Vagina (tissue), 2 donors: ENCODE measurements around the gene CYP4A22.

Experiments
- POLR2AphosphoS5 ChIP-seq, 2 donors: sonication (generic); formaldehyde crosslinking; IDR thresholded peaks; one replicate each; pipeline ENCODE4 v1.9.0; 2017; ENCODE audit warnings: antibody characterized with exemption in 2 of 2, mild to moderate bottlenecking in 2 of 2, low read depth in 1 of 2; ENCODE audit not compliant: insufficient read depth in 1 of 2
- TF ChIP-seq, protein P1 (sequence below), 3 experiments: fragments of 450-650 bp in 2 of 3; fragments of 200-600 bp in 1 of 3; sonication (generic) in 1 of 3; IDR thresholded peaks; one replicate each; pipeline ENCODE4 v1.5.1; 2017 to 2019; ENCODE audit warnings: antibody characterized with exemption in 3 of 3, mild to moderate bottlenecking in 2 of 3, moderate library complexity in 2 of 3

DNA sequence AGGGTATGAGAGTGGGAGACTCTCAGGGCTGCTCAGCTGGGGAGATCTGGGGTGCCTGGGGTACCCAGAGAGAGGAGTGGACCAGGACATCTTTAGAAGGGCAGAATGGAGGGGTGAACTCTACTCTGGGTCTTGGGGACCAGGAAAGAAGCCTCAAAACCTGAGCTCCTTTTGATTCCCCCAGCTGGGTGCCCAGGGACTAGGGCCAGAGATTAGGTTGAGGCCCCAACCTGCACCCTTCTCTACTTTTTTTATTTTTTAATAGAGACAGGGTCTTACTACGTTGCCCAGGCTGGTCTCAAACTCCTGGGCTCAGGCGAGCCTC lies 50.6 kb downstream of the CYP4A22 start:
- TF ChIP-seq POLR2AphosphoS5 (IDR thresholded peaks at IDR 0.05; ENCODE audit: insufficient read depth in 1 of 2, low read depth in 1 of 2), result no peak
- TF ChIP-seq, protein P1, sequence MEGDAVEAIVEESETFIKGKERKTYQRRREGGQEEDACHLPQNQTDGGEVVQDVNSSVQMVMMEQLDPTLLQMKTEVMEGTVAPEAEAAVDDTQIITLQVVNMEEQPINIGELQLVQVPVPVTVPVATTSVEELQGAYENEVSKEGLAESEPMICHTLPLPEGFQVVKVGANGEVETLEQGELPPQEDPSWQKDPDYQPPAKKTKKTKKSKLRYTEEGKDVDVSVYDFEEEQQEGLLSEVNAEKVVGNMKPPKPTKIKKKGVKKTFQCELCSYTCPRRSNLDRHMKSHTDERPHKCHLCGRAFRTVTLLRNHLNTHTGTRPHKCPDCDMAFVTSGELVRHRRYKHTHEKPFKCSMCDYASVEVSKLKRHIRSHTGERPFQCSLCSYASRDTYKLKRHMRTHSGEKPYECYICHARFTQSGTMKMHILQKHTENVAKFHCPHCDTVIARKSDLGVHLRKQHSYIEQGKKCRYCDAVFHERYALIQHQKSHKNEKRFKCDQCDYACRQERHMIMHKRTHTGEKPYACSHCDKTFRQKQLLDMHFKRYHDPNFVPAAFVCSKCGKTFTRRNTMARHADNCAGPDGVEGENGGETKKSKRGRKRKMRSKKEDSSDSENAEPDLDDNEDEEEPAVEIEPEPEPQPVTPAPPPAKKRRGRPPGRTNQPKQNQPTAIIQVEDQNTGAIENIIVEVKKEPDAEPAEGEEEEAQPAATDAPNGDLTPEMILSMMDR (IDR thresholded peaks at IDR 0.05), result no peak
